SK-N-MC (cell line): Measurements from ENCODE around the gene INHBB.
A peak's percentile ranks its signal among the peaks of the same experiment; 100 is the strongest.

Experiments
- DNase-seq: peaks from one replicate; pipeline ENCODE4 v3.0.0-alpha.2; 2011; ENCODE audit warnings: low read depth, low spot score
- H3K27ac ChIP-seq: fragments of 200-600 bp; sonication (generic); 2 replicates; pipeline ENCODE4 v1.5.1; 2016; ENCODE audit warnings: mixed run types
- H3K36me3 ChIP-seq: fragments of 200-600 bp; sonication (generic); 2 replicates; pipeline ENCODE4 v1.6.1; 2017; ENCODE audit warnings: antibody characterized with exemption, low read length, mixed read lengths; ENCODE audit not compliant: insufficient read depth
- H3K4me3 ChIP-seq: fragments of 200-600 bp; sonication (generic); 2 replicates; pipeline ENCODE4 v1.5.1; 2016
- H3K9ac ChIP-seq: fragments of 200-600 bp; sonication (generic); 2 replicates; pipeline ENCODE4 v1.8.0; 2017; ENCODE audit warnings: mixed run types, mixed read lengths; ENCODE audit not compliant: insufficient read length
- H3K9me3 ChIP-seq: fragments of 200-600 bp; sonication (generic); 2 replicates; pipeline ENCODE4 v1.6.1; 2017; ENCODE audit warnings: low read depth, mild to moderate bottlenecking, antibody characterized with exemption, low read length, moderate library complexity, mixed read lengths
- EZH2 ChIP-seq: fragments of 200-600 bp; sonication (generic); IDR thresholded peaks from one replicate; pipeline ENCODE4 v1.6.1; 2017; ENCODE audit warnings: antibody characterized with exemption
- FOXP2 ChIP-seq: optimal IDR thresholded peaks from 2 replicates; pipeline ENCODE3; 2011; ENCODE audit warnings: mild to moderate bottlenecking, moderate library complexity; ENCODE audit not compliant: insufficient read depth; ENCODE audit errors: extremely low read length, control extremely low read depth
- POLR2AphosphoS5 ChIP-seq: IDR thresholded peaks from 2 replicates; pipeline ENCODE4 v1.6.1; 2012; ENCODE audit warnings: mild to moderate bottlenecking, low read depth, low read length, borderline replicate concordance

The INHBB gene

GRCh38 chr2:120313695-120314615, 32.0 kb upstream of the INHBB start:
- TF ChIP-seq EZH2, result no peak
- TF ChIP-seq FOXP2, result no peak
- no peak for TF ChIP-seq POLR2AphosphoS5
- H3K27ac ChIP-seq, result no peak overlapping the region
- peak overlapping the region; percentile 77 for H3K4me3 ChIP-seq
- DNase-seq, result no peak
- H3K9me3 ChIP-seq, result no peaks in the 10 kb centered on the region
- H3K9ac ChIP-seq, result no peak overlapping the region
- no peaks in the 10 kb centered on the region for H3K36me3 ChIP-seq

GRCh38 chr2:120314690-120315366, 31.1 kb upstream of the INHBB start:
- TF ChIP-seq POLR2AphosphoS5, result no peak
- TF ChIP-seq EZH2, result no peak
- no peak for TF ChIP-seq FOXP2
- Histone ChIP-seq H3K9me3 (no peaks in the 10 kb centered on the region), H3K27ac (no peak overlapping the region), H3K4me3 (no peak overlapping the region), H3K36me3 (no peaks in the 10 kb centered on the region), H3K9ac (no peak overlapping the region)
- DNase-seq, result no peak

- no peak for DNase-seq
- TF ChIP-seq POLR2AphosphoS5 (no peak), FOXP2 (no peak), EZH2 (no peak)
- H3K27ac ChIP-seq, result no peak overlapping the region
- H3K4me3 ChIP-seq, result no peak overlapping the region
- no peaks in the 10 kb centered on the region for H3K36me3 ChIP-seq
- H3K9ac ChIP-seq, result no peak overlapping the region
- H3K9me3 ChIP-seq, result no peaks in the 10 kb centered on the region
Observed at GRCh38 chr2:120315367-120316033, 30.4 kb upstream of the INHBB start.

- no peak overlapping the region for H3K27ac ChIP-seq
- H3K36me3 ChIP-seq, result no peaks in the 10 kb centered on the region
- TF ChIP-seq EZH2, result no peak
- TF ChIP-seq POLR2AphosphoS5, result no peak
- no peak for TF ChIP-seq FOXP2
- H3K9ac ChIP-seq, result no peak overlapping the region
- no peak for DNase-seq
- no peak overlapping the region for H3K4me3 ChIP-seq
- H3K9me3 ChIP-seq, result no peaks in the 10 kb centered on the region
Observed at GRCh38 chr2:120316071-120316470, 29.9 kb upstream of the INHBB start.

- H3K27ac ChIP-seq, result no peak overlapping the region
Observed at GRCh38 chr2:120316528-120317179, 29.3 kb upstream of the INHBB start.

GRCh38 chr2:120317180-120317533, 28.8 kb upstream of the INHBB start:
- Histone ChIP-seq H3K9me3 (no peaks in the 10 kb centered on the region), H3K4me3 (no peak overlapping the region), H3K9ac (no peak overlapping the region), H3K27ac (no peak overlapping the region), H3K36me3 (no peaks in the 10 kb centered on the region)
- TF ChIP-seq FOXP2 (no peak), EZH2 (no peak), POLR2AphosphoS5 (no peak)
- no peak for DNase-seq

More at GRCh38 chr2:120316528-120317179, 29.3 kb upstream of the INHBB start:
- TF ChIP-seq POLR2AphosphoS5, result no peak
- no peak for TF ChIP-seq FOXP2
- no peak for TF ChIP-seq EZH2
- Histone ChIP-seq H3K36me3 (no peaks in the 10 kb centered on the region), H3K9me3 (no peaks in the 10 kb centered on the region), H3K9ac (no peak overlapping the region), H3K4me3 (no peak overlapping the region)
- no peak for DNase-seq

- Histone ChIP-seq H3K27ac (no peak overlapping the region), H3K9ac (no peak overlapping the region), H3K9me3 (no peaks in the 10 kb centered on the region), H3K4me3 (no peak overlapping the region), H3K36me3 (no peaks in the 10 kb centered on the region)
- no peak for TF ChIP-seq POLR2AphosphoS5
- TF ChIP-seq FOXP2, result no peak
- TF ChIP-seq EZH2, result no peak
- DNase-seq, result no peak
Observed at GRCh38 chr2:120317916-120318315, 28.0 kb upstream of the INHBB start.

- Histone ChIP-seq H3K9me3 (no peaks in the 10 kb centered on the region), H3K4me3 (no peak overlapping the region), H3K27ac (no peak overlapping the region), H3K9ac (no peak overlapping the region), H3K36me3 (no peaks in the 10 kb centered on the region)
- no peak for TF ChIP-seq POLR2AphosphoS5
- no peak for DNase-seq
Observed at GRCh38 chr2:120318626-120319025, 27.3 kb upstream of the INHBB start.
